GM21786 (cell line): ENCODE data around the gene PIEZO1.

Experiments
- ATAC-seq: cut with Tn5 transposase; IDR thresholded peaks from one replicate; pipeline ENCODE4 v1.9.1; 2021; ENCODE audit not compliant: unreplicated experiment

PIEZO1 gene

GRCh38 chr16:88721815-88722755 lies 62.9 kb downstream of the PIEZO1 start:
- no peak for ATAC-seq

- no peak for ATAC-seq
Measured at GRCh38 chr16:88721236-88721635, 63.8 kb downstream of the PIEZO1 start.

GRCh38 chr16:88720396-88720970 lies 64.5 kb downstream of the PIEZO1 start:
- no peak for ATAC-seq

GRCh38 chr16:88719933-88720296 lies 65.1 kb downstream of the PIEZO1 start:
- no peak for ATAC-seq

GRCh38 chr16:88719267-88719932 lies 65.6 kb downstream of the PIEZO1 start:
- ATAC-seq, result no peak

GRCh38 chr16:88718178-88718577 lies 66.8 kb downstream of the PIEZO1 start:
- no peak for ATAC-seq

GRCh38 chr16:88716601-88717001 lies 68.4 kb downstream of the PIEZO1 start:
- no peak for ATAC-seq

- no peak for ATAC-seq
Measured at GRCh38 chr16:88716201-88716600, 68.8 kb downstream of the PIEZO1 start.

GRCh38 chr16:88715312-88716190 lies 69.5 kb downstream of the PIEZO1 start:
- no peak for ATAC-seq

- ATAC-seq, result no peak
Measured at GRCh38 chr16:88714420-88715302, 70.4 kb downstream of the PIEZO1 start.

- no peak for ATAC-seq
Measured at GRCh38 chr16:88713568-88714419, 71.2 kb downstream of the PIEZO1 start.

GRCh38 chr16:88713054-88713453 lies 72.0 kb downstream of the PIEZO1 start:
- ATAC-seq, result no peak

- ATAC-seq, result no peak
Measured at GRCh38 chr16:88712362-88712979, 72.5 kb downstream of the PIEZO1 start.

GRCh38 chr16:88711750-88712340 lies 73.2 kb downstream of the PIEZO1 start:
- no peak for ATAC-seq

- no peak for ATAC-seq
Measured at GRCh38 chr16:88710556-88710955, 74.5 kb downstream of the PIEZO1 start.

- no peak for ATAC-seq
Measured at GRCh38 chr16:88706965-88707826, 77.8 kb downstream of the PIEZO1 start.

- ATAC-seq, result peak; percentile 51
Measured at GRCh38 chr16:88706229-88706964, 78.6 kb downstream of the PIEZO1 start, which contains the start of the genes CTU2 and RNF166. Gene CTU2 (plus strand): TSS chr16:88706503. CDS start chr16:88706531, 28 bp downstream. Gene RNF166 (minus strand): TSS chr16:88706408. CDS start chr16:88706325, 83 bp downstream.
